Lower lobe of right lung (tissue), 2 donors: ENCODE measurements around the gene PIGW. TPM values are rescaled to one million over a fixed set of nuclear protein-coding genes. Genes with fewer than 3 reads are reported as not detected.
A peak's percentile ranks its signal among the peaks of the same experiment; 100 is the strongest.
"Not testable (repeated sequence)": the region's sequence is repeated elsewhere in the genome, so short reads cannot be mapped to it uniquely, and the experiment has no call there.

Source experiments
- ATAC-seq, 2 donors: fragments of 200-7000 bp; cut with Tn5 transposase; one replicate each; pipeline ENCODE4 v1.9.1; 2020 to 2022; ENCODE audit warnings: mild to moderate bottlenecking in 2 of 2, moderate library complexity in 2 of 2
- DNase-seq: peaks from one replicate; pipeline ENCODE4 v3.0.0-alpha.2; 2020
- H3K27ac ChIP-seq: fragments of 200-600 bp; one replicate; pipeline ENCODE4 v1.8.0; 2022
- H3K27me3 ChIP-seq: fragments of 200-600 bp; one replicate; pipeline ENCODE4 v1.8.0; 2022; ENCODE audit warnings: low read depth
- H3K36me3 ChIP-seq: fragments of 200-600 bp; one replicate; pipeline ENCODE4 v1.8.0; 2022; ENCODE audit warnings: mild to moderate bottlenecking
- H3K4me1 ChIP-seq: fragments of 200-600 bp; one replicate; pipeline ENCODE4 v1.8.0; 2022
- H3K4me3 ChIP-seq: fragments of 200-600 bp; one replicate; pipeline ENCODE4 v1.8.0; 2022; ENCODE audit warnings: mild to moderate bottlenecking
- H3K9me3 ChIP-seq: fragments of 200-600 bp; one replicate; pipeline ENCODE4 v1.8.0; 2022
- intact Hi-C: fragments of 100-400 bp; cut with DNase I; formaldehyde crosslinking; loops from one replicate; pipeline ENCODE4 v1.11.0; 2022
- total RNA-seq: library from RNA; stranded (reverse); fragmentation: NEBNext Ultra II Directional; extraction: Animal tissue kit (Norgen Biotek cat#: 25700); gene quantifications from one replicate; pipeline ENCODE4 v1.2.1, GENCODE V29; 2021
- TF ChIP-seq, protein P1 (sequence below): fragments of 200-600 bp; IDR thresholded peaks from one replicate; pipeline ENCODE4 v1.8.0; 2022; ENCODE audit warnings: antibody characterized with exemption, mild to moderate bottlenecking
- donor health status: DM: no; HTN: yes; CAD: no; lungs with severe emphysema.

Gene PIGW
- total RNA-seq, 1 donor from 2014 or later, result 6.4 TPM

DNA sequence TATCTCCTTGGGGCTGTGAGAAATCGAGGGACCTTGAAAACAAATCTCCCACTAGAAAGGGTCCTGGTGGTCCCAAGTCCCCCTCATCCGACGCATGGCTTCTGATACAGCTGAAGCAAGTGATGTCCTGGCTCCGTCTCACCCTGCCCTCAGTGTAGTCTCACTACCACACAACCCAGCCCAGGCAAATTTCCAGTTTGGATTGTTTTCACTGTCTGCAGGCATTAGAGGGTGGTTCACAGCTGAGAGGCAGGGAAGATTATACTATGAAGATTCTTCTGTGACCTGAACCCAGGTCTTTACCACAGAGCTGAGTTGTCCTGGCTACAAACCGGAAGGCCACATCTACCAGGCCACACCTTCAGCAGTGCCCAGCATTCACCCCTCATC is 30.6 kb upstream of the PIGW start:
- Histone ChIP-seq H3K4me3 (no peak overlapping the region), H3K27me3 (no peaks in the 10 kb centered on the region), H3K36me3 (peaks cover 77% of the 10 kb centered on the region), H3K27ac (no peak overlapping the region), H3K9me3 (no peaks in the 10 kb centered on the region), H3K4me1 (no peaks in the 10 kb centered on the region)
- TF ChIP-seq, protein P1, sequence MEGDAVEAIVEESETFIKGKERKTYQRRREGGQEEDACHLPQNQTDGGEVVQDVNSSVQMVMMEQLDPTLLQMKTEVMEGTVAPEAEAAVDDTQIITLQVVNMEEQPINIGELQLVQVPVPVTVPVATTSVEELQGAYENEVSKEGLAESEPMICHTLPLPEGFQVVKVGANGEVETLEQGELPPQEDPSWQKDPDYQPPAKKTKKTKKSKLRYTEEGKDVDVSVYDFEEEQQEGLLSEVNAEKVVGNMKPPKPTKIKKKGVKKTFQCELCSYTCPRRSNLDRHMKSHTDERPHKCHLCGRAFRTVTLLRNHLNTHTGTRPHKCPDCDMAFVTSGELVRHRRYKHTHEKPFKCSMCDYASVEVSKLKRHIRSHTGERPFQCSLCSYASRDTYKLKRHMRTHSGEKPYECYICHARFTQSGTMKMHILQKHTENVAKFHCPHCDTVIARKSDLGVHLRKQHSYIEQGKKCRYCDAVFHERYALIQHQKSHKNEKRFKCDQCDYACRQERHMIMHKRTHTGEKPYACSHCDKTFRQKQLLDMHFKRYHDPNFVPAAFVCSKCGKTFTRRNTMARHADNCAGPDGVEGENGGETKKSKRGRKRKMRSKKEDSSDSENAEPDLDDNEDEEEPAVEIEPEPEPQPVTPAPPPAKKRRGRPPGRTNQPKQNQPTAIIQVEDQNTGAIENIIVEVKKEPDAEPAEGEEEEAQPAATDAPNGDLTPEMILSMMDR, result no peak
- no peak for DNase-seq
- intact Hi-C loops, result no loop called here
- ATAC-seq, result no peak

DNA sequence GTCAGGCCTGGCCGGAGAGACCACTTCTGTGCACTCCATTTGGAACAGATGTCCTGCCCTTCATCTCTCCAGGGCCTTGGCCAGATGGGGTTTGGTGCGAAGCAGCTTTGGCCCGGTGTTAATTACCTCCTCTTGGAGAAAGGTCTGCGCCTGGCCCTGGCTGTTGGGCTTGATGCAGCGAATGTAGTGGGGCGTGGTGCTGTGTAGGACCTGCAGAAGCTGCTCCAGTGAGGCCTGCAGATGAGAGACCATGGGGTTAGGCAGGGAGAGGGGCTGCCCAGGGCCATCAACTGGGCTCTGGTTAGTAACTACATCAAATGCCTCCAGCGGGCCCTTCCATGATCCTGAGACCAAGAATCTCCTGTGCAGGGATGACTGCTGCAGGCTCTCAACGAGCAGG is 29.6 kb upstream of the PIGW start:
- ATAC-seq (peak in 1 of 2 donors; percentile 25), DNase-seq (no peak)
- Histone ChIP-seq H3K27me3 (no peaks in the 10 kb centered on the region), H3K4me3 (no peak overlapping the region), H3K27ac (no peak overlapping the region), H3K4me1 (no peaks in the 10 kb centered on the region), H3K36me3 (peaks cover 70% of the 10 kb centered on the region), H3K9me3 (no peaks in the 10 kb centered on the region)
- TF ChIP-seq, protein P1, result no peak
- intact Hi-C loops, result no loop called here

DNA sequence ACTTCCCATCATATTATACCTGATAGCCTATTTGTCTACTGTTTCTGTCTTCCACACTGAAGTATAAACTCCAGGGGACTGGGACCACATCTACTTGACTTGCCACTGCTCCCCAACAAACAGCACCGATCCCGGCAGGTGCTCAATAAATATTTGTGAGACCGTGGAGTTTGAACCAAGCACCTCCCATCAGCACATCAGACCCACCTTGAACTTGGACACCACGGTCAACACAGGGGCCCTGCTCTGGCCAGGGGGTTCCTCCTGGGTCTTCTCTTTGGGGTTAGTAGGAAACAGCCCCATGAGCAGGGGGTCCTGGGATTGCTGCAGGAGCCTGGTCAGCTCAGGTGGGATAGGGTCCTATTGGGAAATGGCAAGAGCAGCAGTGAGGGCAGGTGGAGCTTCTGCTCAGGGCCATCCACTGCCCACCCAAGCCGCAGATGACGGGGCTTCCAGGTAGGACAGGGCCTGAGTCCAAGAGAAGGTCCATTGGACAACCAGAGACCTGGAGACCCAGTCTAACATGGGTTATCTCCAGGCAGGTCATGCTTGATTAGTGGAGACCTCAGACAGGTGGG is 28.4 kb upstream of the PIGW start:
- H3K4me1 ChIP-seq, result no peaks in the 10 kb centered on the region
- H3K36me3 ChIP-seq, result peaks cover 70% of the 10 kb centered on the region
- TF ChIP-seq, protein P1, result no peak
- intact Hi-C loops, result no loop called here
- H3K27me3 ChIP-seq, result no peaks in the 10 kb centered on the region
- DNase-seq, result no peak
- no peaks in the 10 kb centered on the region for H3K9me3 ChIP-seq
- ATAC-seq, result no peak
- H3K4me3 ChIP-seq, result no peak overlapping the region
- no peak overlapping the region for H3K27ac ChIP-seq

DNA sequence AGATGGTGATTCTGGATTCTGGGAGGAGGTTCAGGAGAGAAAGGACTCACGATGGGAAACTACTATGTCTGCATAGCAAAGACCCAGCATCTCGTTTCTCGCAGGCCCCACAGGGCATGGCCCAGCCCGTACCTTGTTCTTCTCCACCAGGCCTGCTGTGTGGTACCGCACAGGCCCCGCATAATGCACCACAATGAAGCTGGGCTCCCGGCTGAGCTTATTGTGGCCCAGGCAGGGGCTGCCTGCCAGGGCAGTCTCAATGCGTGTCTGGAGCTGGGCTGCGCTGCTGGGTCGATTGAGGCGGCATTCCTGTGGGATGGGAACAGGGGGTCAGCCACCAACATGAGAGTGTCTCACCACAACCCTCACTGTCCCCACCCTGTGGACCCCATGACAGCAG is 28.0 kb upstream of the PIGW start:
- intact Hi-C loops, result no loop called here
- Histone ChIP-seq H3K27ac (no peak overlapping the region), H3K36me3 (peaks cover 70% of the 10 kb centered on the region), H3K4me3 (no peak overlapping the region), H3K27me3 (no peaks in the 10 kb centered on the region), H3K4me1 (no peaks in the 10 kb centered on the region), H3K9me3 (no peaks in the 10 kb centered on the region)
- TF ChIP-seq, protein P1, result no peak
- DNase-seq (no peak), ATAC-seq (no peak)

DNA sequence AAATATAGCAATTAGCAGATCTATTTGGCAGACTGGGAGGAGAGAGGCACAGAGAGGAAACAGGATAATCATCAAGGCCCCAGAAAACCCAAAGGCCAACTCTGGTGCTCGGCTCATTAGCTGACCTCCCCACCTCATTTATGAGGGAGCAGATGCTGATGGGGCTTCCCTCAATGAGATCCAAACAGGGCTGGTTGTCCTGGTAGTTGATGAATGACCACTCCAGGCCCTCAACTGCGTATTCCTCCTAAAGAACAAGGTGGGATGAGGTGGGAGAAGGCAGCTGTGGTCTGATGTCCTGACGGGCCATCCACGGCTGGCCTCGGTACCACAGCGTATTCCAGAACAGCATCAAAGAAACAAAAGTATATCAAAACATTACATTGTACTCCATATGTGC is 27.5 kb upstream of the PIGW start:
- H3K27me3 ChIP-seq, result no peaks in the 10 kb centered on the region
- peaks cover 67% of the 10 kb centered on the region for H3K36me3 ChIP-seq
- TF ChIP-seq, protein P1, result no peak
- H3K27ac ChIP-seq, result no peak overlapping the region
- no peaks in the 10 kb centered on the region for H3K9me3 ChIP-seq
- intact Hi-C loops, result no loop called here
- ATAC-seq (no peak), DNase-seq (no peak)
- H3K4me3 ChIP-seq, result no peak overlapping the region
- H3K4me1 ChIP-seq, result no peaks in the 10 kb centered on the region

DNA sequence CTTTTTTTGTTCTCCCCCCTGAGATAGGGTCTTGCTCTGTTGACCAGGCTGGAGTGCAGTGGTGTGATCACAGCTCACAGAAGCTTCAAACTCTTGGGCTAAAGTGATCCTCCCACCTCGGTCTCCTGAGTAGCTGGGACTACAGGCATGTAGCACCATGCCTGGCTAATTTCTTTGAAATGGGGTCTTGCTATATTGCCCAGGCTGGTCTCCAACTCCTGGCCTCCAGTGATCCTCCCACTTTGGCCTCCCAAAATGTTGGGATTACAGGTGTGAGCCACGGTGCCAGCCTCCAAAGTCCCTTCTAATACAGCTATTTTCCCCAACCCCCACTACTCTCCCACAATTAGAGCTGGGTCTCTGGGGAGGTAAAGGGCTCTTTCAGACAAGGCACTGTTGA is 26.3 kb upstream of the PIGW start:
- H3K9me3 ChIP-seq, ATAC-seq, H3K4me3 ChIP-seq, H3K27ac ChIP-seq, H3K27me3 ChIP-seq, intact Hi-C loops, H3K4me1 ChIP-seq, DNase-seq: not testable (repeated sequence)
- peaks cover 65% of the 10 kb centered on the region for H3K36me3 ChIP-seq
